CD1c-positive myeloid dendritic cell (primary cell): ENCODE results near the gene YY2.
A peak's percentile ranks its signal among the peaks of the same experiment; 100 is the strongest.
"Not testable (repeated sequence)": the region's sequence is repeated elsewhere in the genome, so short reads cannot be mapped to it uniquely, and the experiment has no call there.

Source experiments
- DNase-seq: peaks from one replicate; pipeline ENCODE4 v3.0.0-alpha.2; 2016; ENCODE audit errors: extremely low spot score

The YY2 gene

DNA sequence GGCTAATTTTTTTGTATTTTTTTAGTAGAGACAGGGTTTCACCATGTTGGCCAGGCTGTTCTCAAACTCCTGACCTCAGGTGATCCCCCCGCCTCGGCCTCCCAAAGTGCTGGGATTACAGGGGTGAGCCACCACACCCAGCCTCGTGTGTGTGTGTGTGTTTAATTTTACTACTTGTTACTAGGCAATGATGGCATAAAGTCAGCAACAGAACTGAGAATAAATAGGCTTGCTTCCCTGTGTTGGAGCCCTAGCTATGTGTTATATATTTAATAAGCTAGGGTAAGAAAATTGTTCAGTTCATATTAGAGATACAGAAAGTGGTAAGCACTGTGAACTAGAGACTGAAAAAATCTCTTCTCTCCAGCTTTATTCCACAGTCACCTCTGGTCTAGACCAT lies 18.4 kb downstream of the YY2 start:
- not testable (repeated sequence) for DNase-seq

DNA sequence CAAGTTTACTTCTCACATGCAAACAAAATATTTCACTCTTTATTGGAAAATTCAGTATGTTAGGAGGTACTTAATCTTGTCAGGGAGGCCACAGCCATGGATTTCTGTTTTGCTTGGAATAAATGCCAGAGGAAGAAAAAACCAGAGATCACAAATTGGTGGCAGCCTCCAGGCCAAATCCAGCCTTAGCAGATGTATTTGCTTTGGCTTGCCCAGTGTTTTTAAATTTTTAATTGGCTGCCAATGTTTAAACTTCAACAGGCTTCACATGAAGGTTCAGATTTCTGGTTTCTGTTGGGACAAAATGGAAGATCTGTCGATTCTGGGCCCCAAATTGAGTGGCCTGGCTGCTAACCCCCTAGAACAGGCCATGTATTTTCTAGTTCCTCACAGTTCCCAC lies 19.2 kb downstream of the YY2 start:
- no peak for DNase-seq

DNA sequence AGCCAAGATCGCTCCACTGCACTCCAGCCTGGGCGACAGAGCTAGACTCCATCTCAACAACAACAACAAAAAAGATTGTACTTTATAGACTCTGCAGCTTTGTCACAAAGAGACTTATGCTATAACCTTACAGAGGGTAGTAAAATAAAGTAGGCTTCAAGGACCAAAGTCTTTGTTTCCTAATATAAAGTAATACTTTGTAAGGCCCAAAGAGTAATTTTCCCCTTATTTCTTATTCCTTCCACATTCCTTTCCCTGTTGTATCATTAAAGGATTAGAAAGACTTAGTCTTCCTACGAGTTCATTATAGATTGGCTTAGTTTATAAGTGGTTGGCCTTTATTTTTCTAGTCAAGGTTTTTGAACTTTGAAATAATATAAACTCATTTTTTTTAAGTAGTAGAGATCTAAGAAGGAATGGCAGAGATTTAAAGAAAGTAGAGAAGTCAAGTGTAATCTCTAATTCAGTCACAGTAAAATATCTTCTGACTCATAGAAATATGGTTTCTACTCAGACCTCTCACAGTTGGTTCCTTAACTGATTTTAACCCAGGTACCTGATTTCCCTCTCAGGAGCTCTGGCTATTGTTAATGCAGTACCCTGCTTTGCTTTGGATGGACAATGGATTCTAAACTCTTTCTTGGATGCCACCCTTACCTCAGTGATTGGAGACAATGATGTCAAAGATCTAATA lies 26.2 kb downstream of the YY2 start:
- DNase-seq, result no peak

DNA sequence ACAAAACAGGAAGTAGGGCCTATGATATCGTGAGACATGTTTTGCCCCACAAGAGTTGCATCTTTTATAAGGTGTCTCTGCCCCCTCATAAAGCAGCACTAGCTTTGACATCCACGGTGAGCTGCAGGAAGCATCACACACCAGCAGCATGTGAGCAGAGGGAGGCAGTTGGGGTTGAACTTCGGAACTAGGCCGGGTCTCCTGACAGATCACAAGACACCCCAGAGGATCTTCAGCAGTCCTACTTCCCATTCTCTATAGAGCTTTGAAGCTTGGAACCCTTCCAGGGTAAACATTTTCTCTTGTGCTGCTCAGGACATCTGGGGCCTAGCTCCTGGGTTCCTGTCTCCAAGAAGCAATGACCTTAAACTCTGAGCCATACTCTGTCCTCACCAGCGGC lies 27.5 kb downstream of the YY2 start:
- DNase-seq, result peak; percentile 9

DNA sequence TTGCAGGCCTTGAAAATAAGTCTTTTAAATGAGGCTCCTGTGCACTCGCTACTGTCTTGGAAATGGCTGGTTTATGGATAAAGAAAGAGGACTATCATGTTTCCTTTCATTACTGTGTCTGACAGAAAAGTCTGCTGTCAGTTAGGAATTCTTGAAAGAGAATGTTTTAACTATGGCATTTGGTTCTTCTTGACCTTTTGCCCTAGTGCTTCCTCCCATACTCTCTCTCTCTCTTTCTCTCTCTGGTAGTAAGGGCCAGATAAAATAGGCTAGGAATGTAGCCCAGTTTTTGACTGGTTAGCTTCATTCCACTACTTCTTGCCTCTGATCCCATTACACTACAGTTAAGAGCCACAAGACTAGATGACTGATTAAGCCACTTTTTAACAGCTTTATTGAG lies 29.8 kb downstream of the YY2 start:
- DNase-seq, result no peak

DNA sequence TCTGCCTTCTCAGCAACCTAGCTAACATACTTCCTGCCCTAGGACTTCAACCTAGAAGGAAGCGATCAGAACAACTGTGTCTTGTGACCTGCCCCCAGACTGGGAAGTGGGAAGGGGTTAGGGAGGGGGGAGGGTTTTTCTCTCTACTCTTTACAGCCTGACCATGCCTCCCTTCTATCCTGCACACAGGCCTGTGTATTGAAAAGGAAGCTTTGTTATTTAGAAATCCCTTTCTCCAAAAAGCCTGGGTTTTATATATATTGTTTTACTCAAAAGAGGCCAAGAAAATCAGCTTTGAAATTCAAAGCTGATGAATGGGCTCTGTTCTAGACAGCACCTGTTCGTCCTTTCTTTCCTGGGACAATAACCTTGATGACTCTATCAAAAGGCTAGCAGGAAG lies 49.5 kb downstream of the YY2 start:
- peak; percentile 3 for DNase-seq

DNA sequence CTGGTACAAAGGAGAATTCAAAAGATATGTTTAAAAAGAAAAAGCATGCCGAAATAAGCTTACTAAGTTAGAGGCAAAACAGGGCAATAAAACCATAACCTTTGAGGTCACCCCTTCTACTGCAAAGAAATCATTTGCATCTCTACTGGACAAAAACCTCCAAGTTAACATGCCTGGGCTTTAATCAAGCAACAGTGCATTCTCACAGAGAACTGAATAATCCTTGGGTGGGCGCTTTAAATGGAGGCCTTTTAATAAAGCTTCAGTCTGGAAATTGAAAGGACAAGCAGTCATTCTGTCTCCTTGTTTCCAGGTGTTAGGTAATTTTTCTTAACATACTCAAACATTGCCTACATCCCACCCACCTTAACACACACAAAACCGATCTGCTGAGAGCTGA lies 50.2 kb downstream of the YY2 start:
- DNase-seq, result no peak

DNA sequence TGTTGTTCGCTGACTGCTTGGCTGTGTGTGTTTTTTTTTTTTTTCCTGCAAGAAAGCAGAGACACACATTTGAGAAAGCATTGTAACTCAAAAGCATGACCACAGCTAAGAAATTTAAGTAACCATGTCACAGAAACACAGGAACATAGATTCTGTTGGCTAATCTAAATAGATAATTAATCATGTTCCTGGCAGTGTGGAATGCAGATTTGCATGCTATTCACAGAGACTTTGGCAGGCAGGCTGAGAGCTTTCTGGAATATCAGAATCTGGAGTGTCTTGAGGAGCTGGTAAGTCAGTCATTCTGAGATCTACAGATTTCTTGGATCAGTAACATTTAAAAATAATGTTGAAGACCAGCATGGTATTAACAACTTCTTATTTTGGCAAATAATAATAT lies 51.5 kb downstream of the YY2 start:
- no peak for DNase-seq
